Activated T-helper 2 cell treated with anti-CD3 and anti-CD28 coated beads, Interferon-gamma antibody, Interleukin-2, Interleukin-4, amounts not matched to agents 10 μg/mL and 5 μg/mL and 100 μg/mL, durations not matched to agents 14 hours and 24 hours and 36 hours (primary cell): ENCODE data around the gene CCDC30. TPM values are rescaled to one million over a fixed set of nuclear protein-coding genes. Genes with fewer than 3 reads are reported as not detected.

Experiments used
- DNase-seq: peaks from one replicate; pipeline ENCODE4 v3.0.0; 2021; ENCODE audit warnings: low spot score
- H3K27ac Mint-ChIP-seq: one replicate; pipeline ENCODE4 v1.8.0; 2021; ENCODE audit warnings: mixed read lengths
- H3K27me3 Mint-ChIP-seq: one replicate; pipeline ENCODE4 v1.8.0; 2021; ENCODE audit warnings: low read depth, mixed read lengths
- H3K36me3 Mint-ChIP-seq: one replicate; pipeline ENCODE4 v1.8.0; 2021; ENCODE audit warnings: low read depth, mixed read lengths
- H3K4me1 Mint-ChIP-seq: one replicate; pipeline ENCODE4 v1.8.0; 2021; ENCODE audit warnings: low read depth, mixed read lengths
- H3K4me3 Mint-ChIP-seq: one replicate; pipeline ENCODE4 v1.8.0; 2021; ENCODE audit warnings: low read depth, mild to moderate bottlenecking, moderate library complexity, mixed read lengths
- H3K9me3 Mint-ChIP-seq: one replicate; pipeline ENCODE4 v1.8.0; 2021; ENCODE audit warnings: mixed read lengths
- intact Hi-C: fragments of 100-400 bp; cut with micrococcal nuclease; formaldehyde crosslinking; loops from one replicate; pipeline ENCODE4 v1.15.1; 2023
- total RNA-seq: library from RNA; stranded (reverse); gene quantifications from 2 replicates; pipeline ENCODE4 v1.2.3, GENCODE V29; 2022

CCDC30 gene
- total RNA-seq, 1 donor from 2014 or later: 2.3 TPM

DNA sequence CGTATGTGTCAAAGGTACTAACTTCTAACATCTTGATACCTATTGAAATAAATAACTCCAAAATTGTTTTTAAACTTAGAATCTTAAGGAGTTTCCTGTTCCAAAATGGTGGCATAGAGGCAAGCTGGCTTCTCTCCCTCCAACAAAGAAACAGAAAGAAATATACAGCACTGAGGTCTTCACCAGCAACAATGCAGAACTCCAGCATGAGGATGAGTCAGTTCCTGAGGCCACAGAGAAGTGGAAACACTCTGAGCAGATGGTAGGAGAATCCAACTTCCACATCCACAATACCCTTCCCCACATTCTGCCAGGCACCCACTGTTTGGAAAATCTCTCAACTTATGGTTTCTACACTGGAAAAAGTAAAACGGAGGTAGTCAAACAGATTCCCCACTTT, 183.0 kb downstream of the CCDC30 start:
- no peak overlapping the region for H3K4me3 Mint-ChIP-seq
- H3K9me3 Mint-ChIP-seq: peaks cover 4% of the 10 kb centered on the region
- H3K36me3 Mint-ChIP-seq: no peaks in the 10 kb centered on the region
- no peak for DNase-seq
- no peak overlapping the region for H3K27ac Mint-ChIP-seq
- H3K27me3 Mint-ChIP-seq: peaks cover 11% of the 10 kb centered on the region
- intact Hi-C loops: no loop called here
- H3K4me1 Mint-ChIP-seq: no peaks in the 10 kb centered on the region

DNA sequence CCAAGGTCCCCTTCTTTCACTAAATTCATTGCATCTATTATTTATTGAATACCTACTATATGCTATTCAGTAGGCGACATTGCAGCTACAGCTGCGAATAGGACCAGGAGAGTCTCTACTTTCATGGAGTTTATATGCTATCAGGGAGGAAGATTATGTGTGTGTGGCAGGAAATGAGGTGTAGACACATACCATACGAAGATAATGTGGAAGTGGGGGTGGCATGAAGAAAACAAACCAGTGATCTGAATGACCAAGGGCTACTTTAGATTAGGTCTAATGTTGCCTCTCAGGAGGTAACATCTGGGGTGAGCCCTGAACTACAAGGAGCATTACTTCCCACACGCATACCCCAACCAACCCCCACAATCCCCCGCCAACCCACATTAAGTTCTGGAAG, 194.1 kb downstream of the CCDC30 start:
- DNase-seq: no peak
- H3K27ac Mint-ChIP-seq: peak overlapping the region; percentile 84
- intact Hi-C loops: loop anchor here (5.0 kb wide), 1 partner anchor 190 kb away; the partner anchor contains the start of gene ZNF691
- H3K4me1 Mint-ChIP-seq: peaks cover 37% of the 10 kb centered on the region
- H3K4me3 Mint-ChIP-seq: peak overlapping the region; percentile 99
- peaks cover 4% of the 10 kb centered on the region for H3K27me3 Mint-ChIP-seq
- H3K36me3 Mint-ChIP-seq: peaks cover 30% of the 10 kb centered on the region
- H3K9me3 Mint-ChIP-seq: no peaks in the 10 kb centered on the region

DNA sequence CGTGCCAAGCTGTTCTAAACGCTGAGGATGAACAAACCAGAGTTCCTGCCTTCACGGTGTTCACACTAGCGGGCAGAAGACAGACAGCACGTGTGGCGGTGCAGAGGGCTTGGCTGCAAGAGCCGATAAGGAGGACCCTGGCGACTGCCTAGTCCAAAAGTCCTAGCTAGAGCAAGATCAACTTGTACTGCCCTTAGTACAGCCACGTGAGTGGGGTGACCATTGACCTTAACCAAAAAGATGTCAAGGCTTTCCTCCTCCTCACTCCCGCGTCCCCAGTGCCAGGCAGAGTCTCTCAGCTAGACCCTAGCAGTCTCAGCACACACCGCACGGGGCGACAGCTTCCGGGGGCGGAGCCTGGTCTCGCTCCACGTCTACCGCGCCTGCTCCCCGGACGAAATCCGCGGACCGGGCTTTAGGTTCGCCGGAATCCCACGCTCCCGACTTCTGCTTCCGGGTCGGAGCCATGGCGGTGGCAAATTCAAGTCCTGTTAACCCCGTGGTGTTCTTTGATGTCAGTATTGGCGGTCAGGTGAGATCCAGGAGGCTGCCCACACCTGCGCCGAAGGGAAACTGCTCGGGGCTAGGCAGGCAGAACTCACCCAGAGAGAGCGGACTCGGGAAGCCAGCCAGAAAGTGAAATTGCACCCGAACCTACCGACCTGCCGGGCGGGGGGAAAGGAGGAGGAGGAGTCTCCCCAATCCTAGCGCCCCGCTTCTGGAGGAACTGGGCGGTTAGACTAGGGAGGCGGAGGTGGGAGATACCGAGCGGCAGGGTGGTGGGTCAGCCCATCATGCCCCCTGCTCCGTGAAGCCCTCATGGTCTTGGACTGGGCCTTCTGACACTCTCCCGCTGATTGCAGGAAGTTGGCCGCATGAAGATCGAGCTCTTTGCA, 195.1 kb downstream of the CCDC30 start, which contains the start of gene PPIH:
PPIH (plus strand) TSS at position 443 of the 896 bp plus-strand sequence; CDS start at position 467, 24 bp downstream.
- Mint-ChIP-seq H3K27me3 (peaks cover 4% of the 10 kb centered on the region), H3K27ac (peak within 1 kb of the TSS; percentile 97), H3K36me3 (peaks cover 34% of the 10 kb centered on the region), H3K4me3 (peak within 1 kb of the TSS; percentile 99), H3K4me1 (peaks cover 37% of the 10 kb centered on the region), H3K9me3 (no peaks in the 10 kb centered on the region)
- intact Hi-C loops: loop anchor here (1.0 to 5.0 kb wide), 4 partner anchors 23 to 195 kb away; partner anchors contain the start of genes C1orf50, CCDC30, P3H1 and ZNF691
- DNase-seq: peak; percentile 93

DNA sequence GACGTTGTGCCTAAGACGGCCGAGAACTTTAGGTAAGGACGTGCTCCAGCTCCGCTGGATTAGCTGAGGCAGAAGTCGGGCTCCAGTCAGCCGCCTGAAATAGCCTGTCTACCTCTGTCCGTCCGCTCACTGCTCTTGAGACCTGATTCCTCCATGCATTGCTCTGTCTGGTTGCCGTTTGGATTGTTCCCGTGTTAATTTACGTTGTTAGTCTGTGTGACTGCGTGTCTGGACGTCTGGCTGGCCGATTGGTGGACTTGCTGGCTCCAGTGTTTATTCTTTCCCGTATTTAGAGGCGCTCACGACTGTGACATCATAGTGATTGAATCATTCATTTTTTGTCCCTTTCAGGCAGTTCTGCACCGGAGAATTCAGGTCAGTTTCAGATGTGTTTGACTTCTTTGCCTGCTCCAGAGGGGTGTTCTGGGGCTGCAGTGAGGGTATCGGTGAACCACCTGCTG, 195.8 kb downstream of the CCDC30 start:
- intact Hi-C loops: loop anchor here (1.0 to 5.0 kb wide), 4 partner anchors 22 to 196 kb away; partner anchors contain the start of genes C1orf50, CCDC30, P3H1 and ZNF691
- no peak for DNase-seq
- Mint-ChIP-seq H3K27me3 (no peaks in the 10 kb centered on the region), H3K4me3 (peak overlapping the region; percentile 99), H3K36me3 (peaks cover 40% of the 10 kb centered on the region), H3K4me1 (peaks cover 37% of the 10 kb centered on the region), H3K27ac (peak overlapping the region; percentile 97), H3K9me3 (no peaks in the 10 kb centered on the region)

DNA sequence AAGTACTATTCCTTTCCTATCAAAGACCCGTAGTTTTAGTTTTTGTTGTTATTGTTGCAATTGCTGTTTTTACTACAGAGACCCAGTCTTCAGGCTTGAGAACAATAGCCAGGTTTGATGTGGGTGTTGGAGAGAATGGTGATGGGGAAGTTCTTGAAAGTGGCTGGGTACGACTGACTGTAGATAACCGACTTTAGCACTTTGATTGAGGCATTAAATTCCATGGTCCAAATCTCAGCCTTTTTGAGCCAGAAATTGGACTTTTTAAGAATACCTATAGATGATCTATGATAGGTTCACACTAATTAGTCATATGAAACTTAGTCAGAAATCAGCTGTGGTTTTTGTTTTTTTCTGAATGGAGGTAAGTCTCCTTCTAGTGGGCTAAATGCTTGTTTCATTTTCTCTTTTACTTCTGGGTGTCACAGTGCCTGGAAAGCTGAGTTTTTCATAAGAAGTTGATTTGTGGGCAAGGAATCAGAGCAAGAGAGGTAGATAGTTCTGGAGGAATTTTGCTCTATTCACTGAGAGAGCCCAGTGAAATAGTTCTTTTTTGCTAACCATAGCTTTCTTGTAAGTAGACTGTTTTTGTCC, 197.9 kb downstream of the CCDC30 start:
- H3K4me1 Mint-ChIP-seq: peaks cover 37% of the 10 kb centered on the region
- no peaks in the 10 kb centered on the region for H3K9me3 Mint-ChIP-seq
- peak overlapping the region; percentile 79 for H3K27ac Mint-ChIP-seq
- no peak for DNase-seq
- H3K4me3 Mint-ChIP-seq: peak overlapping the region; percentile 64
- no peaks in the 10 kb centered on the region for H3K27me3 Mint-ChIP-seq
- peaks cover 58% of the 10 kb centered on the region for H3K36me3 Mint-ChIP-seq
- intact Hi-C loops: no loop called here

DNA sequence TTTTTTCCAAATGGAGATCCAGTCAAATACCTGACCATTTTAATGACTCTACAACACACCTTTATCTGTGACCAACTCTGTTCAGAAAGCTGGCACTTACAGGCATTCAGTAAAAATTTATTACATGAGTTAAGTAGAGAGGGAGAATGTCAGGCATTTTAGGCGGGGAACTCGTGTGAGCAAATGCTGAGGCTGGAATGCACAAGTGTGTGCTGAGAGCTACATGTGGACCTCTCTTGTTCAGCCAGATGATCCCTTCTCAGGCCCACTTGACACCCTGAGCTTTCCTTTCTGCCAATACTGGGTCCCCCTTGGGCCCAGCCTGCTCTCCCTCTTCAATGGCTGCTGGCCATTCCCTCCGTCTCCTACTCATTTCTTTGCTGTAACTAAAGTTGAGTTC, 206.8 kb downstream of the CCDC30 start:
- intact Hi-C loops: no loop called here
- H3K36me3 Mint-ChIP-seq: peaks cover 74% of the 10 kb centered on the region
- no peak overlapping the region for H3K4me3 Mint-ChIP-seq
- DNase-seq: no peak
- H3K4me1 Mint-ChIP-seq: peaks cover 2% of the 10 kb centered on the region
- H3K27ac Mint-ChIP-seq: no peak overlapping the region
- no peaks in the 10 kb centered on the region for H3K9me3 Mint-ChIP-seq
- H3K27me3 Mint-ChIP-seq: no peaks in the 10 kb centered on the region

DNA sequence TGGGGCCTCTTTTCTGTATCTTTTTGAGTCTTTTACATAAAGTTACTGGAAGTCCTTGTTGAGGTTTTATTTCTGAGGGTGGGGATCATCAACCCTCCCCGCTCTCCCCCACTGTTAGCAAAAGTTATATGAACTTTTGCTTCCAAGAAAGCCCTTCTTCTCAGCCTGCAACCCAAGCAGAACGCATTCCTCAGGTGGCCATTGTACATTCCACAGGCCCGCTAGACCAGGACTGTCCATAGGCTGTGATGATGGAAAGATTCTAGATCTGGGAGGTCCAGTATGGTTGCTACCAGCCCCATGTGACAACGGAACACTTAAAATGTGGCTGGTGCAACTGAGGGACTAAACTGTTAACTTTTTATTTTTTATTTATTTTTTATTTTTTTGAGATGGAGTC, 207.3 kb downstream of the CCDC30 start:
- intact Hi-C loops: no loop called here

DNA sequence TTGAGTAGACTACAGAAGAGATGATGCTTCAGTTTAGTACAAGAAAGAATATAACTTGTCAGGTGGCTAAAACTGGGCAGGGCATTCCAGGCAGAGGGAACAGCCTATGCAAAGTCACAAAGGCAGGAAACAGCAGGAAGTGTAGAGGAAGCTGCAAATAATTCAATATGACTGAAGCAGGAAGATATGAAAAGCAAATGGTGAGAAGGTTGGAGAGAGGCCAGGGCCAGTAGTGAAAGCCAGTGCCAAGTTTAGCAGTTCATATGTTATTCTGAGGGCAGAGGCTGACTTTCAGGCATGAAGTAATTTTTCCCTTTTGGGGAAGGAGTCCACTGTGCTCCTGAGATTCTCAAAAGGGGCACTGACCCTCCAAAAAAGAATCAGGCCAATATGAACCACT, 211.1 kb downstream of the CCDC30 start:
- H3K27ac Mint-ChIP-seq: no peak overlapping the region

More for the DNA sequence above, 207.3 kb downstream of the CCDC30 start:
- no peak for DNase-seq
- Mint-ChIP-seq H3K4me3 (no peak overlapping the region), H3K9me3 (no peaks in the 10 kb centered on the region), H3K27ac (no peak overlapping the region), H3K27me3 (no peaks in the 10 kb centered on the region), H3K36me3 (peaks cover 76% of the 10 kb centered on the region), H3K4me1 (peaks cover 2% of the 10 kb centered on the region)

DNA sequence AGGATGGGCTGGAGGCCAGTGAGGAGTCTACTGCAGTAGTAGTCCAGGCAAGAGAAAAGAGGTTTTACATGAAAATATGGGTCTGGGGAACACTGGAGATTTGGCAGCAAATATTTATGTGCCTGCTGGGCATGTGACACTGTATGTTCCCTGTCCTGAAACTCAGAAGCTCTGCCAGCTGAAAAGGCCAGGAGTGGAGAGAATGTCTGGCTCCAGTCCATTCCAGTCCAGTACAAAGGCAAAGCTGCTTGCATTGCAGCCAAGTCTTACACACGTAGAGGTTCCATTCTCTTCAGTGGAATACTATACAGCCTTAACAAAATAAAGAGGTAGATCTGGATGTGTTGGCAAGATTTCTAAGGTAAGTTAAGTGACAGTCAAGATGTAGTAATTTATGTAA, 211.6 kb downstream of the CCDC30 start:
- H3K36me3 Mint-ChIP-seq: peaks cover 52% of the 10 kb centered on the region

More for the DNA sequence above, 211.1 kb downstream of the CCDC30 start:
- H3K4me3 Mint-ChIP-seq: no peak overlapping the region
- H3K9me3 Mint-ChIP-seq: no peaks in the 10 kb centered on the region
- DNase-seq: no peak
- H3K4me1 Mint-ChIP-seq: peaks cover 2% of the 10 kb centered on the region
- peaks cover 55% of the 10 kb centered on the region for H3K36me3 Mint-ChIP-seq
- H3K27me3 Mint-ChIP-seq: no peaks in the 10 kb centered on the region
- intact Hi-C loops: no loop called here

DNA sequence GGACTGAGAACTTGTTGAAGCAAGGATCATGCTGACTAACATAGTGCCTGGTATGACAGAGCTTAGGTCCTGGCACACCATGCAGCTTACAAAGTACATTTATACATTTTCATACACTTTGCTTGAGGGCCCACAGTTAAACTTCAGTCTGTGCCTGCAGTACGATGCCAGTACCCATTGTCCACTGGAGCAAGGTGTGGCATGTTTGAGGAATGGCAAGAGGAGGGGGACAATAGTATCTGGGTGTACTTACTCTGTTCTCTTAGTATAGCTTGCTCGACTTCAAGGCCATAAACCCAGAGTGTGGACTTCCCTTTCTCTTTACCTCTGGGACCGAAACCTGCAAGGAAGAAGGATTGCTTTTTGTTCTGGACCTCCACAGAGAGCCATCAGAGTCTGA, 212.4 kb downstream of the CCDC30 start:
- no peak overlapping the region for H3K4me3 Mint-ChIP-seq
- no peaks in the 10 kb centered on the region for H3K9me3 Mint-ChIP-seq
- intact Hi-C loops: no loop called here
- H3K27ac Mint-ChIP-seq: no peak overlapping the region
- H3K4me1 Mint-ChIP-seq: peaks cover 7% of the 10 kb centered on the region
- peaks cover 47% of the 10 kb centered on the region for H3K36me3 Mint-ChIP-seq
- no peak for DNase-seq
- H3K27me3 Mint-ChIP-seq: no peaks in the 10 kb centered on the region

More for the DNA sequence above, 211.6 kb downstream of the CCDC30 start:
- H3K27me3 Mint-ChIP-seq: no peaks in the 10 kb centered on the region
- no peak overlapping the region for H3K27ac Mint-ChIP-seq
- intact Hi-C loops: no loop called here
- H3K9me3 Mint-ChIP-seq: no peaks in the 10 kb centered on the region
- H3K4me1 Mint-ChIP-seq: peaks cover 2% of the 10 kb centered on the region
- H3K4me3 Mint-ChIP-seq: no peak overlapping the region
- no peak for DNase-seq

DNA sequence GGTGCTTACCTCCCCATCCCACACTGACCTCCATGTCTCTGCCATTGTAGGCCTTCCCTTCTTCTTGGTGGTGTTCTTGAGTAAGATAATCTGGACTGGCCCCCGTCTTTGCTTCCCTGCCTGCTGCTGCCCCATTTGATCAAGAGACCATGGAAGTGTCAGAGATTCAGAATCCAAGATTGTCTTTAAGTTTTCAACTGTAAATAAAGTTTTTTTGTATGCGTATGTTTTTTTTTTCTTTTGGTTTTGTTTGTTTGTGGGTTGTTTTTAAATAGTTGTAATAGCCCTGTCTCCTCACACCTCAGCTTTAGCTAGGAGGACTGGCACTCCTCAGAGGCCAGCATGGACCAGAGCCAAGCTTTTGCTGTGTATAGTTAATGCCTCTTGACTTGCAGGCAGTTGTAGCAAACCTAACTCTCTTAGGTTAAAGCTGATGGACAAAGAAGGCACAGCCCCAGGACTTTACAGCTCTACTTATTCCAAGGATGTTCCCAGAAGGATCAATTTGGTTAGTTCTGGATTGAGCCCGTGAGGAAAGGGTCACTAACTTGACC, 213.5 kb downstream of the CCDC30 start:
- no peak for DNase-seq

DNA sequence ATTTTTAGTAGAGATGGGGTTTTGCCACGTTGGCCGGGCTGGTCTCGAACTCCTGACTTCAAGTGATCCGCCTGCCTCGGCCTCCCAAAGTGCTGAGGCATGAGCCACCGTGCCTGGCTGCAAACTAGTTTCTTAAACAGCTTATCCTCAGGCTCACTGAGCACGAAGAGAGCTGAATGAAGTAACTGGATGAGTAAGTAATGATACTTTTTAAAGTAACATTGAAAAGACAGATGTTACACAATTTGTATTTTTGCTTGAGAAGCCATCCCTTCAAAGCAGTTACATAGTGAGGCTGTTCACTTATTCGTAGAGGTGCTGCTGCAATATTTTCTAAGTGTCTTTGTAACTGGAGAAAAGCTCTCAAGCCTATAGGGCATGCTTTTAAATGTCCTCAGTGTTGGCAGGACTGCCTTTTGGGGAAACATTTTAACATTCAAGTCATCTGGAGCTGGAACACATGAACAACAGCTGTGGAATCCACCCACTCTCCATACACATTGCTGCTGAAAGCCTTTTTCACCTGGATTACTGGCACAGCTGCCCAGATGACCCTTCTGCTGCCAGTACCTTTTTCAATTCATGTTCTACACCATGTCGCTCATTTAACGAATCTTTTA, 216.4 kb downstream of the CCDC30 start:
- Mint-ChIP-seq H3K4me3 (no peak overlapping the region), H3K36me3 (peaks cover 41% of the 10 kb centered on the region), H3K4me1 (peaks cover 24% of the 10 kb centered on the region), H3K9me3 (no peaks in the 10 kb centered on the region), H3K27ac (no peak overlapping the region), H3K27me3 (no peaks in the 10 kb centered on the region)
- no peak for DNase-seq
- intact Hi-C loops: no loop called here

More for the DNA sequence above, 213.5 kb downstream of the CCDC30 start:
- no peaks in the 10 kb centered on the region for H3K9me3 Mint-ChIP-seq
- no peaks in the 10 kb centered on the region for H3K27me3 Mint-ChIP-seq
- peaks cover 43% of the 10 kb centered on the region for H3K36me3 Mint-ChIP-seq
- peaks cover 17% of the 10 kb centered on the region for H3K4me1 Mint-ChIP-seq
- H3K4me3 Mint-ChIP-seq: no peak overlapping the region
- intact Hi-C loops: no loop called here
- H3K27ac Mint-ChIP-seq: no peak overlapping the region
